SU-DHL-6 (cell line): Measurements from ENCODE around the gene CYP26A1.

Experiments used
- H2AFZ ChIP-seq: fragments of 200-600 bp; sonication (generic); 2 replicates; pipeline ENCODE4 v1.6.1; 2014; ENCODE audit warnings: low read depth, mild to moderate bottlenecking, moderate library complexity, mixed read lengths, antibody characterized with exemption, low read length; ENCODE audit not compliant: severe bottlenecking
- H3F3A ChIP-seq: fragments of 200-600 bp; shearing (Covaris generic); 2 replicates; pipeline ENCODE4 v1.6.0; 2016; ENCODE audit warnings: antibody characterized with exemption, mild to moderate bottlenecking; ENCODE audit not compliant: insufficient read depth
- H3K27ac ChIP-seq: fragments of 200-600 bp; sonication (generic); 2 replicates; pipeline ENCODE4 v1.5.1; 2016; ENCODE audit warnings: low read depth, mild to moderate bottlenecking, low read length, moderate library complexity, mixed read lengths
- H3K27me3 ChIP-seq: fragments of 200-600 bp; sonication (generic), shearing (Covaris generic); 2 replicates; pipeline ENCODE4 v1.6.0; 2014; ENCODE audit warnings: mild to moderate bottlenecking, low read length
- H3K36me3 ChIP-seq: fragments of 200-600 bp; sonication (generic); 2 replicates; pipeline ENCODE4 v1.6.1; 2014; ENCODE audit warnings: mild to moderate bottlenecking, low read length, mixed read lengths
- H3K4me2 ChIP-seq: fragments of 300-600, 200-600 bp; shearing (Covaris generic), sonication (generic); 2 replicates; pipeline ENCODE4 v1.6.0; 2014; ENCODE audit warnings: low read length, low read depth, mild to moderate bottlenecking; ENCODE audit not compliant: poor library complexity, severe bottlenecking
- H3K4me3 ChIP-seq: fragments of 200-600 bp; sonication (generic); 2 replicates; pipeline ENCODE4 v1.5.1; 2014; ENCODE audit warnings: antibody characterized with exemption, low read length, mild to moderate bottlenecking, mixed read lengths; ENCODE audit not compliant: insufficient read depth, poor library complexity, severe bottlenecking
- H3K79me2 ChIP-seq: fragments of 200-600 bp; sonication (generic); 2 replicates; pipeline ENCODE4 v1.6.1; 2014; ENCODE audit warnings: mild to moderate bottlenecking, low read length, moderate library complexity; ENCODE audit not compliant: insufficient read depth
- H3K9ac ChIP-seq: fragments of 200-600 bp; sonication (generic); 2 replicates; pipeline ENCODE4 v1.7.0; 2014; ENCODE audit warnings: mild to moderate bottlenecking, low read length
- H3K9me2 ChIP-seq: fragments of 200-600 bp; sonication (generic); replicated peaks from 2 replicates; pipeline ENCODE4 v1.6.1; 2014; ENCODE audit warnings: low read length; ENCODE audit not compliant: insufficient read depth
- H3K9me3 ChIP-seq: fragments of 200-600 bp; sonication (generic); 2 replicates; pipeline ENCODE4 v1.6.1; 2014; ENCODE audit warnings: low read length, mixed read lengths; ENCODE audit not compliant: insufficient read depth
- H4K20me1 ChIP-seq: fragments of 200-600 bp; sonication (generic); 2 replicates; pipeline ENCODE4 v1.6.1; 2014; ENCODE audit warnings: low read depth, mild to moderate bottlenecking, antibody characterized with exemption, low read length, moderate library complexity, mixed read lengths
- EZH2phosphoT487 ChIP-seq: fragments of 200-600 bp; sonication (generic), shearing (Covaris generic); conservative IDR thresholded peaks from 2 replicates; pipeline ENCODE4 v1.6.1; 2018; ENCODE audit warnings: mild to moderate bottlenecking, antibody characterized with exemption, low read length, moderate library complexity, mixed read lengths
- TF ChIP-seq, protein P1 (sequence below): fragments of 200-600 bp; sonication (generic); IDR thresholded peaks from one replicate; pipeline ENCODE4 v1.5.1; 2017; ENCODE audit warnings: antibody characterized with exemption, mild to moderate bottlenecking, low read length, moderate library complexity; ENCODE audit not compliant: insufficient read depth, poor library complexity, severe bottlenecking

Gene CYP26A1

DNA sequence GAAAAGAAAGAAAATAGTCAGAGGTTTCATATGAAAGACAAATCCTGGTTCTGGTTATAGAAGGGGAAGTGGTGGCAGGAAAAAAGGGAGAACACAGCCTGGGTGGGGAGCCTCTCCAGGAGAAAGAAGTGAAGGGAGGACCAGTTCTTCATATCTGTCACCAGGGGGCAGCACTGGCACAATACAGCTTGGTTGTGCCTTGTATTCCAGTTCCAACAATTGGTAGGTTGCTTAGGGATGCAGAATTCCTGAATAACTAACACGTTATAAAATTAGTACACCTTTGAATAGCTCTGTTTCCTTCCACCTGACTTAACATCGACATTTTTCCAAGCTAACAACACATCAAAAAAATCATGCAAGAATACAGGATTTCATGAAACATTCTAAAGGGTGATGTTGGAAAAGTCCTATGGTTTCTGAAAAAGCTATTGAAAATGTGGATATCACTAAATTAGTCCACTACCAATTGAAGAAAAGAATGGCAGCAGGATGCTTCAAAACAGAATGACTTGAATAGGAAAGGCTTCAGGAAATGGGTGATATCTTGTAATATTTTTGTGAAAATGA, 52.9 kb downstream of the CYP26A1 start:
- no peaks in the 10 kb centered on the region for H3K9me2 ChIP-seq
- no peaks in the 10 kb centered on the region for H3K27me3 ChIP-seq
- H4K20me1 ChIP-seq = no peaks in the 10 kb centered on the region
- no peak overlapping the region for H3K27ac ChIP-seq
- peaks cover 13% of the 10 kb centered on the region; the same call in 1 of the 2 replicates for H3K9me3 ChIP-seq
- TF ChIP-seq, protein P1, sequence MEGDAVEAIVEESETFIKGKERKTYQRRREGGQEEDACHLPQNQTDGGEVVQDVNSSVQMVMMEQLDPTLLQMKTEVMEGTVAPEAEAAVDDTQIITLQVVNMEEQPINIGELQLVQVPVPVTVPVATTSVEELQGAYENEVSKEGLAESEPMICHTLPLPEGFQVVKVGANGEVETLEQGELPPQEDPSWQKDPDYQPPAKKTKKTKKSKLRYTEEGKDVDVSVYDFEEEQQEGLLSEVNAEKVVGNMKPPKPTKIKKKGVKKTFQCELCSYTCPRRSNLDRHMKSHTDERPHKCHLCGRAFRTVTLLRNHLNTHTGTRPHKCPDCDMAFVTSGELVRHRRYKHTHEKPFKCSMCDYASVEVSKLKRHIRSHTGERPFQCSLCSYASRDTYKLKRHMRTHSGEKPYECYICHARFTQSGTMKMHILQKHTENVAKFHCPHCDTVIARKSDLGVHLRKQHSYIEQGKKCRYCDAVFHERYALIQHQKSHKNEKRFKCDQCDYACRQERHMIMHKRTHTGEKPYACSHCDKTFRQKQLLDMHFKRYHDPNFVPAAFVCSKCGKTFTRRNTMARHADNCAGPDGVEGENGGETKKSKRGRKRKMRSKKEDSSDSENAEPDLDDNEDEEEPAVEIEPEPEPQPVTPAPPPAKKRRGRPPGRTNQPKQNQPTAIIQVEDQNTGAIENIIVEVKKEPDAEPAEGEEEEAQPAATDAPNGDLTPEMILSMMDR = peak; percentile 12
- TF ChIP-seq EZH2phosphoT487 = no peak
- no peak overlapping the region for H2AFZ ChIP-seq
- H3K36me3 ChIP-seq = no peaks in the 10 kb centered on the region
- no peaks in the 10 kb centered on the region for H3K79me2 ChIP-seq
- no peak overlapping the region for H3K9ac ChIP-seq
- no peaks in the 10 kb centered on the region for H3F3A ChIP-seq
- no peak overlapping the region for H3K4me2 ChIP-seq
- H3K4me3 ChIP-seq = no peak overlapping the region
